GM18505 (cell line): ENCODE results near the gene MNS1.
A peak's percentile ranks its signal among the peaks of the same experiment; 100 is the strongest.
"Not testable (repeated sequence)": the region's sequence is repeated elsewhere in the genome, so short reads cannot be mapped to it uniquely, and the experiment has no call there.

Experiments
- ATAC-seq: cut with Tn5 transposase; IDR thresholded peaks from one replicate; pipeline ENCODE4 v1.9.1; 2021; ENCODE audit not compliant: unreplicated experiment
- POLR2A ChIP-seq: IDR thresholded peaks from 4 replicates; pipeline ENCODE4 v1.6.1; 2011; ENCODE audit warnings: borderline replicate concordance; ENCODE audit not compliant: insufficient read depth, insufficient read length; ENCODE audit errors: extremely low read depth

MNS1 gene

GRCh38 chr15:56464893-56465520, at the start of gene MNS1:
MNS1 (minus strand) TSS chr15:56465137; CDS start chr15:56464972, 165 bp downstream.
- TF ChIP-seq POLR2A: peak; percentile 53
- ATAC-seq: peak; percentile 99

GRCh38 chr15:56496635-56497034, 31.7 kb upstream of the MNS1 start:
- ATAC-seq: peak; percentile 53
- no peak for TF ChIP-seq POLR2A

- ATAC-seq: no peak
- no peak for TF ChIP-seq POLR2A
Measured at GRCh38 chr15:56495533-56495932, 30.6 kb upstream of the MNS1 start.

GRCh38 chr15:56495053-56495452, 30.1 kb upstream of the MNS1 start:
- no peak for TF ChIP-seq POLR2A
- no peak for ATAC-seq

GRCh38 chr15:56492791-56493555, 28.0 kb upstream of the MNS1 start:
- TF ChIP-seq POLR2A: no peak
- no peak for ATAC-seq

- no peak for ATAC-seq
- TF ChIP-seq POLR2A: no peak
Measured at GRCh38 chr15:56492236-56492635, 27.3 kb upstream of the MNS1 start.

- TF ChIP-seq POLR2A: no peak
- no peak for ATAC-seq
Measured at GRCh38 chr15:56491110-56491722, 26.3 kb upstream of the MNS1 start.

- ATAC-seq: no peak
- no peak for TF ChIP-seq POLR2A
Measured at GRCh38 chr15:56490461-56490860, 25.5 kb upstream of the MNS1 start.

- ATAC-seq: not testable (repeated sequence)
Measured at GRCh38 chr15:56486206-56486605, 21.3 kb upstream of the MNS1 start.

GRCh38 chr15:56485426-56485825, 20.5 kb upstream of the MNS1 start:
- ATAC-seq: not testable (repeated sequence)

- ATAC-seq: no peak
- no peak for TF ChIP-seq POLR2A
Measured at GRCh38 chr15:56484287-56484686, 19.4 kb upstream of the MNS1 start.

GRCh38 chr15:56475351-56475750, 10.4 kb upstream of the MNS1 start:
- TF ChIP-seq POLR2A: no peak
- no peak for ATAC-seq

GRCh38 chr15:56473017-56473416, 8.1 kb upstream of the MNS1 start:
- no peak for TF ChIP-seq POLR2A
- ATAC-seq: no peak

- no peak for ATAC-seq
Measured at GRCh38 chr15:56472278-56472677, 7.3 kb upstream of the MNS1 start.

More at GRCh38 chr15:56472278-56472677, 7.3 kb upstream of the MNS1 start:
- TF ChIP-seq POLR2A: no peak
